ENCODE results near the gene CD58.
"Not testable (repeated sequence)": the region's sequence is repeated elsewhere in the genome, so short reads cannot be mapped to it uniquely, and the experiment has no call there.

The CD58 gene, protein sequence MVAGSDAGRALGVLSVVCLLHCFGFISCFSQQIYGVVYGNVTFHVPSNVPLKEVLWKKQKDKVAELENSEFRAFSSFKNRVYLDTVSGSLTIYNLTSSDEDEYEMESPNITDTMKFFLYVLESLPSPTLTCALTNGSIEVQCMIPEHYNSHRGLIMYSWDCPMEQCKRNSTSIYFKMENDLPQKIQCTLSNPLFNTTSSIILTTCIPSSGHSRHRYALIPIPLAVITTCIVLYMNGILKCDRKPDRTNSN

DNA sequence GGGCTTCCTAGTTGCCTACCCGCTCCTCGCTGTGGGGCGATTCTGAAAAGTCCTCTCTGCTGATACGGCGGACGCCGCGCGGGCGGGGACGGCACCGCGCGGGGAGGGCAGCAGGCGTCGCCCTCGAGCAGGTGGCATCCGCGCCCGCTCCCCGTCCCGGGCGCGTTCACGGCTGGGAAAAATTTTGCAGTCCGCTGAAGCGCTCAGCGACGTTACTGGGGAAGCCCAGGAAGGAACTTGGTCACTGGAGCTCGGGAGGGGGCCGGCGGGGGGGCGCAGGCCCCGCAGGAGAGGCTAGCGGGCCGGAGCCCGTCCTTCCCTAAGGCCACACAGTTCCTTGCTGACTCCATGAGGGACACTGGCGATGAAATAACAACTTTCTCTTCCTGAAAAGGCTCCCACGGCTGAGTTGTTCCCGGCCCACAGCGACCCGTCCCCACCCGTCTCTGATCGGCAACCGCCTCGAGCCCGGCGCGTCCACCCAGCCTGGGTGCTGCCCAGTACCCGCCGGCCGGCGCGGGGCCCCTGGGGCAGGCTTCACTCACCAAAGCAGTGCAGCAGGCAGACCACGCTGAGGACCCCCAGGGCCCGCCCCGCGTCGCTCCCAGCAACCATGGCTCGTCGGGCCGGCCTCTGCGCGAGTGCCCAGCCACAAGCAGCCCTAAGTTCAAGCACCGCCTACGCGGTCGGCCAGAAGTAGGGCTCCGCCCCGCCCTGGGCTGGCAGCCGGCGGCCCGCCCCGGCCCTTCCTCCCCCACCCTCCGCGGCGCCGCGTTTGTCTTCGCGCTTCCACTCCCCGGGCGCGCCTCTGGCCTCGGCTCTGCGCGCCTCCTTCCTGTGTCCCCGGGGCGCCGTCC, at the start of gene CD58:
Gene CD58, minus strand, starts transcription at position 669 of the 857 bp plus-strand sequence. Its CDS starts 54 bp downstream, at position 615.
- peak in 1 of 2 experiments; percentile 29 for DNase-seq (ENCODE audit: low read depth in 2 of 2)

DNA sequence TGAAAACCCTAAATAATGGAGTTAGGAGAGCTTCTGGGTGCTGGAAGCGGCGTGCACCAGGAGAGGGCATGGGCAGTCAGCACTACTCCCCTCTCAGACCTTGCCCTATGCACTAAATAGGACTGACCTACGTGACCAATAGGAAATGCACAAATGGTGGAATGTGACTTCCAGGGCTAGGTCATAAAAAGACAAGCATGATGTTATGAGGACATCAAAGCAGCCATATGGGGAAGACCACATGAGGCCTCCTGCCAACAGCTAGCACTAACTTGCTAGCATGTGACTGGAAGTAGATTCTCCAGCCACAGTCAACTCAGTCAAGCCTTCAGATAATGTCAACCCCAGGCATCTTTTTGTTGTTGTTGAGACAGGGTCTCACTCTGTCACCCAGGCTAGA, 49.6 kb upstream of the CD58 start:
- not testable (repeated sequence) for DNase-seq (ENCODE audit: low read depth in 2 of 2)

DNA sequence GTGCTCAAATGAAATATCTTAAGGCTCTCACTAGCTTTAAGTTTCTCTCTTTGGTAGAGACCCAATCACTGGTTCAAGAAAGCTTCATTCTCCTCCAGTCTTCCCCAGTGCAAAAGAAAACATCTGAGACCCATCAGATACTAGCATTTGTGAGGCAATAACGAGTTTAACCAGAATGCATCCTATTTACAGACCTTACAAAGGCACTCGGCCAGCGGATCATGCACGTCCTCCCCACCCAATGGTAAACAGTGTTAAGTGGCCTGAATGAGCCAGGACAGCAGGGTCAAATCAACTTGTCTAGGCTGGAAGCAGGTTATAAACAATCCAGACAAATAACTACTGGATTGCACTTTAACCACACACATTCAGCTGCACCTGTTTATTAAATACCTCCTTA, 48.3 kb upstream of the CD58 start:
- DNase-seq (ENCODE audit: low read depth in 2 of 2), result not testable (repeated sequence)

DNA sequence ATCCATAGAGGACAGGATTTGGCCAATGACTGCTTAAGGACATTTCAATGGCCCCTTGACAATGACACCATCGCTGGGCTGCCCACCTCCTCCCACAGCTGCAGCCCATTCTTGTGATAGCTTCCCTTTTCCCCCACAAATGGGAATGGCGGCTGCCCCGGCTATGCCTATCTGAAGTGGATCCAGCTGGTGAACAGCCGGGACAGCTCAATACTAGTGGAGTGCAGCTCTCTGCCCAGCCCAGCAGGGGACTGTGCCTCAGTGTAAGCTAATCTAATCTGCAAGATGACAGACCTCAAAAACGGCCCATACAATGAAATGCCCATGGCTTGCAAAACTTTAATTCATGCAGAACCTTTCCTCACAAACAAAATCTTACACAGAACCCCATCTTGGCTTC, 47.0 kb upstream of the CD58 start:
- DNase-seq (ENCODE audit: low read depth in 2 of 2), result not testable (repeated sequence)

DNA sequence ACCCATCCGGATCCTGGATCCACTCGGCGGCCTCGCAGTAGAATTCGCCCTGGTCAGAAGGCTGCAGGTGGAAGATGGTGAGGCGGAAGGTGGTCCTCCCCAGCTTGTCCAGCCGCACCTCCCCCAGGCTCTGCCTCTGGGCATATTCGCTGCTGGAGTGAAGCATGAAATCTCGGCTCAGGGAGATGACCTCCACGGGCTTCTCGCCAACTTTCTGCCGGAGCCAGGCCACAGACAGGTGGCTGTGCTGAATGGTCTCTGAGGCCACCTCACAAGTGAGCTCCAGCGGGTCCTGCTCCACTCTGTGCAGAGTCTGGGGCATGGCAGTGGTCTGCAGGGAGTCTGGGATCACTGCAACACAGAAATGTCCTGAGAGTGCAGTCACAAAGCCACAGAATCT, 43.0 kb upstream of the CD58 start:
- DNase-seq (ENCODE audit: low read depth in 2 of 2), result not testable (repeated sequence)

DNA sequence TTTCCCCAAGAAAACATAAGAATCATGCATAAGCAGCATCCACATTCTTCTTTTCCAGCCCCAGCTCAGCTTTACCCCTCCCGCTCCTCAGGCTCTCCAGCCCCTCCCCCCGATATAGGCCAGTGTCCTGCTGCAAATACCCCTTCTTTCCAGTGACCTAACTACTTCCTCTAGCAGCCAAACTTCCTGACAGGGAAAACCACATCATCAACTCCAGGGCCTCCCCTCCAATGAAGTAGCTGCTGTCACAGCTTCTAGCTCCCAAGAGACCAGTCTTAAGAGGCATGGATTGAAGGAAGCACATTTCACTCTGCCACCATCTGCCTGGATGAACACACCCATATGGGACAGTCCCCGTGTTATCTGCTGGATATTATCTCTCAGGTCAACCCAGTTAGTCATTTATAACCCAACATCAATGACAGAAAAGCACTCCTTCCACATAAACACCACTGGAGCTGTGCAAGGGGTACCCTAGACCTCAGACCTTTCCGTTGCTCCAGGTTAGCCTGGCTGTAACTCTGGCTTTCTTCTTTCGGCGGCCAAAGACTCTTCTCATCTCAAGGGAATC, 39.1 kb upstream of the CD58 start:
- DNase-seq (ENCODE audit: low read depth in 2 of 2), result not testable (repeated sequence)

DNA sequence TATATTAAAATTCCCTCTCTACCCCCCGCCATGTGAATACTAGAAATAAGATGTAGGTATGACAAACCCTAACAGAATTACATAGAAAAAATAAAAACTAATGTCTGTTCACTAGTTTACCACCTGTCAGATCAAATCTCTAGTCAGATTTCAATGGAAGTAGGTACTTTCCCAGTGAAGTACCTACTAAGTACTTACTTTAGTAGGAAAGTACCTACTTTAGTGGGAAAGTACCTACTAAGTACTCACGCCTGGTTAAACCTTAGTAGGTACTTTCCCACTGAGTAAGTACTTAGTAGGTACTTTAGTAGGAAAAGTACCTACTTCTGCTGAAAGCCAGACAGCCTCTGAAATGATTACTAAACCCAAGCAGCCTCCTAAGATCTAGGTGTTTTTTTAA, 38.0 kb upstream of the CD58 start:
- not testable (repeated sequence) for DNase-seq (ENCODE audit: low read depth in 2 of 2)

DNA sequence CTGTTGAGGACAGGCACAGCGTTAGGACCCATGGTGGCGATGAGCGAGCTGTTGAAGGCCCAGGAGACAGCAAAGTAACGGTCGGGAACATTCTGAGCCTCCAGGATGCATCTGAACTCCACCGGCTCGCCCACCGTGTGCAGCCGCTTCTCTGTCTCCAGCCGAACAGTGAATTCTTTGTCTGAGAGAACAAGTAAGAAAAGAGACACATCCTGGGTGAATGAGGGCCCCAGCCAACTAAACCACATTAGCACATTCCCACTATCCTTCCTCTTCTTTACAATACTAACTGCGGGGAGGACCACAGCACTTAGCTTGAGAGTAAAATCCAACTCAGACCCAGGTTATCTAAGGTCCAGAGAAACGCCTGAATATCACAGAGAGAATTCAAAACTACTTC, 37.3 kb upstream of the CD58 start:
- not testable (repeated sequence) for DNase-seq (ENCODE audit: low read depth in 2 of 2)

DNA sequence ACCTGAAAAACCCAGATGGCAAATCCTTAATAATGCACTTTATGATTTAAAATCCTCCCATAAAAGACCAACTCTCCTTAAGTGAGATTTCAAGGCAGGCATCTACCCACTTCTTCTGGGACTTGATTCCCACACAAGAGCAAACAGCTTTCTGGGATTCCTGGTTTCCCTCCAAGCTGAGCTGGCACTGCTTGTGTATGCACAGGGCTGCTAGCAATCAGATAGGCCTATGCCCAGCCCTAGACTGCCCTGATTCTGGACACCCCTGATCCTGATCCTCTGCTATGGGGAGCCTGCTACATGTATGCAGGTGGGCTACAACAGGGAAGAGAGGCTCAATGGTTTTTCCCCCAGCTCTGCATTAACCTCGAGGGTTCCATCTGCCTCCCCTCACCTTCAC, 36.6 kb upstream of the CD58 start:
- not testable (repeated sequence) for DNase-seq (ENCODE audit: low read depth in 2 of 2)

DNA sequence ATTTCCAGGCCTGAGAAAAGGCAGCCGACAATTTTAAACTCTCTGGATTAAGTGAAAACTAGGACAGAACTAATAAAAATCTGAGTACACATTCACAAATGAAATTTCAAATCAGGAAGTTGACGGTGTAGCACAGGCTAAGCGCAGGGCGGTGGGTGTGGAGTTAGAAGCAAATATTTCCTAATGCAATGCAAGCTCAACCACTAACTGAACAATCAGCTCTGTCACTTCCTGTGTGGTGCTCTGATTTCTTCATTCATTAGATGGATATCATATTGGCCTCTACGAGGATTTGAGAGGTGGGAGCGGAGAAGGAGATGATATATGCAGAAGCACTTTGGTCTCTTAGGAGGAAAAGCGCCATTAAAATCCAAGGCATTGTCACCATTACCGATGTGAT, 35.2 kb upstream of the CD58 start:
- DNase-seq (ENCODE audit: low read depth in 2 of 2), result not testable (repeated sequence)

DNA sequence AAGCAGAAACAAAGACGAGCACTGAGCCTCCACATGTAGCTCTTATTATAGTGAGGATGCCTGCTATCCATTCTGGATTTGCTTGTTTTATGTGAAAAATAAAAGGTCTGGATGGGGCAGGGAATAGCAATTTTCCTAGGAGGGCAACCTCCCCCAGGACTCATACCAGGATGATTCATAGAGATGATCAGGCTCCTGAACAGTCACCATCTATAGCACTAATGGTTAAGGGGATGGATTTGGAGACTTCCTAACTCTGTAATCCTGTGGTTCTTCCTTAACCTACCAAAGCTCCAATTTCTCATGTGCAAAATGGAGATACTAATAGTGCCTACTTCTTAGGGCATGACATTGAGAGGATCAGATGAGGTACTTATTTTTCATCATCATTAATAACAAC, 34.5 kb upstream of the CD58 start:
- no peak for DNase-seq (ENCODE audit: low read depth in 2 of 2)

DNA sequence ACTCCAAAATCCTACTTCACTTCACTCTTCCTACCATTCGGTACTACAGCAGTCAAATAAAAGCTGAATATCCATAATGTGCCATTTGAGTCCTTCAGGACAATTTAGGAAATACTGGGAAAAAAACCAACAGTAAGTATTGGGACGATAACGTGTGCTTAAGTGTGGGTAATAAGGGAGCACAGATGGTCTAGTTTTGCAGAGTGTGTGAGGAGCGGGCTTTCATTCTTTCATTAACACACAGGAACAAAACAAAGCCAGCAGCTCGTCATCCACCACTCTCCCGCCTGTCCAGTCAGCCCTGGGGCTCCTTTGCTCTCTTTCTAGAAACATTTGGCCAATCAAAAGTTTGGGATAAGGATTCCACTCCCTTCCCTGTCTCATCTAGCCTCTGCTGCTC, 33.6 kb upstream of the CD58 start:
- not testable (repeated sequence) for DNase-seq (ENCODE audit: low read depth in 2 of 2)

DNA sequence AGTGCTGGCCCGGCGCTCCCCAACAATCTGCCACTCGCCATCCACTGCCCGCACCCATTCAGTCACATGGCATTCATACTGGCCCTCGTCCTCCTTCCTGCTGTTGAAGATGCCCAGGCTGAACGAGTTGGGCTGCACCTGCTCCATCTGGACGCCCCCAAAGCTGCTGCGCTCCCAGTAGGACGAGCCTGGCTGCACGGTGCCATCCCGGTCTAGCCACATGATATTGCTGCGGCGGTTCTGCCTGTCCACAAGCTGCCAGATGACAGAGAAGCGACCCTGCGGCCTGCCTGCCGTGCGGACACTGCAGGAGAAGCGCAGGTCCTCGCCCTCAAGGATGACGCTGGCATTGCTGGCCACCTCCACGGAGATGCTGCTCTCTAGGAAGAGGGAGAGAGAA, 32.8 kb upstream of the CD58 start:
- DNase-seq (ENCODE audit: low read depth in 2 of 2), result not testable (repeated sequence)

DNA sequence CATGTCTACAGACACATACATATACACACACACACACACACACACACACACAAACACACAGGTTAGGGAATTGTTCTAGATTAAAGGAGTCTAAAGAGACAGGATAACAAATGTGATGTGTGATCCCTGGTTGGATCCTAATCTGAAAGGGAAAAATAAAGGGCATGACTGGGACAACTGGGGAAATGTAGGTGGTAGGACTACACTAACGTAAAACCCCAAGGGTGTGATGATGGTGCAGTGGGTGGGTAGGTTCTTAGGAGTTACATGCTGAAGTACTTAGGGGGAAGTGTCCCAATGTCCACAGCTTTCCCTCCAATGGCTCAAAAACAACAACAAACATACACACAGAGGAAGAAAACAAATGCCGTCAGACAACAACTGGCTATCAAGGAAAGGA, 28.5 kb upstream of the CD58 start:
- not testable (repeated sequence) for DNase-seq (ENCODE audit: low read depth in 2 of 2)

DNA sequence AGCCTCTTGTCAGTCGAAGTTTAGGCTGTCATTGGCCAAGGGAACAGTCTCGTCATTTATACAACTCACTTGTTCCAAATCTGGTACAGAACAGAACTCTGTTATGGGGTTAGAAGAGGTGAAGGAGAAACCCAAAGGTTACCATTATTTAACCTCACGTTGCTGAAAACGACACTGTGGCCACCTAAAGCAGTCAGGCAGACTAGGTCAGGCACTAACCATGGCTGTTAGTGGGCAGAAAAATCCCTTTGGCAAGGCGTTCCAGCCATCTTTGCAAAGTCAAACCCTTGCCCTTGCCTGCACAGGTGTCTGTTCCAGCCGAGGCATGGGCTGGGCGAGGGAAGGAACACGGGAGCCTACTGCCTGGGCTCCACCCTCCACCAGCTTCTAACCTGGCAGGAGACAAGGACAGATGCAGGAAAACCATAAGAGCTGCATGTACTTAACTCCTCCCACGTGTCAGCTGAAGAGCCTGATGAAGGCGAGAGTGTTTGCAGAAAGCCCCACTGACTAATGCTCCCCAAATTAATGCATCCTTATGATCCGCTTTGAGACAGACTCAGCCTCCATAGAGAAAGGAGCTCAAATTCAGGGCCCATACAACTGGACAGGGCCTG, 27.7 kb upstream of the CD58 start:
- not testable (repeated sequence) for DNase-seq (ENCODE audit: low read depth in 2 of 2)

DNA sequence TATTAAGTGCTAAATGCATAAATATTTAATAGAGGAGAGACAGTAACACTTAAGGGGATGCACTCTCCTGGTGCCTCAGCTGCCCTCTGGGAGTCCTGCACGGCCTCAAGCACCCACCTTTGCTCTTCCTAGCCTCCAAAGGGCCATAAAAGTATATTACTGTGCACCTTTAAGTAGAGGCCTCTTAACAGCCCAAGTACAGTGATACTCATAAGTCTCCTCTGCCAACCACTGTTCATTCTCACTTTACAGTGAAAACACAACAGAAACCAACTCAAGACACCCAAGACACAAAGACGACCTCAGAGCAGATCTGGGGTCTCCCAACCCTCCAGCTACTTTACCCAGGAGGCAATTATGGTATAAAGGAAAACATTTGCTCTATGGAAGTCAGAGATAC, 26.6 kb upstream of the CD58 start:
- DNase-seq (ENCODE audit: low read depth in 2 of 2), result not testable (repeated sequence)

DNA sequence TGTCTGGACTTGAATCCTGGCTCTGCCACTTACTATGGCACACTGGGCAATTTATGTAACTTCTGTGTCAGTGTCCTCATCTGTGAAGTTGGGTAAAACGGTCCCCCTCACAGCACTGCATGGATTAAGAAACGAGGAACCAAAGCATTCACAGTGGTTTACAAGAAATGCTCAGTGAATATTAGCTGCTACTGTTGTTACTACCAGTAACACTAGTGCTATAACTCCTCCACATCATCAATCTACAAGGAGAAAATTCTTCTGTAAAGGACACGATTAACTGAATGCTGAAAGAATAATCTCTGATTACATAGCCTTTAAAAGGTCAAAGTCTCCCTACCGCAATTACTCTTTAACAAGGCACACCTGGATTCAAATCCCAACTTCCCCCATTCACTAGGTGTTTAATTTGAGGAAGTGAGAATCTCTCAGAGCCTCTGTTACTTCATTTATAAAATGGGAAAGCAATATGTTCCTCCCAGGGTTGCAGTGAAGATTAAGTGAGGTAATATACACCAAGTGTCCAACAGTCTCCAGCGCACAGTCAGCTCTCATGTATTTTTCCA, 26.0 kb upstream of the CD58 start:
- not testable (repeated sequence) for DNase-seq (ENCODE audit: low read depth in 2 of 2)

DNA sequence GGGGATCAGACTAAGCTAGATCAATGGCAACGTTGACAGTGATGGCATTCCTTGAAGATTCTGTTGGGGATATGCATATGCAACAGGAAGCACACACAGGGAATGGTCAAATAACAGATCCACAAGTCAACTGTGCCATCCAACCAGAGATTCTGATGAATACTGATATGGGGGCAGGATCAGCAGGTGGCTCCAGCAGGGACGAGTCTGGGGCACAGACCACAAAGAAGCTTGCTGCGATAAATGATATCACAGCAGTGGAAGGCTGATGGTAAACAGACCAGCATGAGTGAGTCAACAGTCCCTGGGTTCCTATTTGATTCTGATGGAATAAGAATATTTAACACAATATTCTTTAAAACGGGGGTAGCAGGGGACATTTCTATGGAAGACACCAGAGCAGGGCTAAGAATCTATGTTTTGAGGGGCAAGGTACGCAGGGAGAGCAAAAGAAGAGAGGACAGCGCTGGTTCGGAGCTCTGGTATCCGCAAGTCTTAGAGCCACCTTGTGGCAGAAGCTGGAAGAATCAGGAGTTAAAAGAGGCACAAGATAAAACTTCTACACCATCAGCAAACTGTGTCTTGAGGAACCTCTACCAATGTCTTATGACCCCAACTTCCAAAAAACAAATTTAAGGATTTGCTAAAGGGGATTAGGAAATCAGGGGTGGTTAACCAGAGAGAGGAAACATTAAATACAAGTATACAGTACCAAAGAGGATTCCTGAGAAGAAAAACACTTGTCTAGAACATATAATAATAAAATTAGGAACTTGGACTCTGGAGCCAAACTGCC, 25.3 kb upstream of the CD58 start:
- DNase-seq (ENCODE audit: low read depth in 2 of 2), result not testable (repeated sequence)

DNA sequence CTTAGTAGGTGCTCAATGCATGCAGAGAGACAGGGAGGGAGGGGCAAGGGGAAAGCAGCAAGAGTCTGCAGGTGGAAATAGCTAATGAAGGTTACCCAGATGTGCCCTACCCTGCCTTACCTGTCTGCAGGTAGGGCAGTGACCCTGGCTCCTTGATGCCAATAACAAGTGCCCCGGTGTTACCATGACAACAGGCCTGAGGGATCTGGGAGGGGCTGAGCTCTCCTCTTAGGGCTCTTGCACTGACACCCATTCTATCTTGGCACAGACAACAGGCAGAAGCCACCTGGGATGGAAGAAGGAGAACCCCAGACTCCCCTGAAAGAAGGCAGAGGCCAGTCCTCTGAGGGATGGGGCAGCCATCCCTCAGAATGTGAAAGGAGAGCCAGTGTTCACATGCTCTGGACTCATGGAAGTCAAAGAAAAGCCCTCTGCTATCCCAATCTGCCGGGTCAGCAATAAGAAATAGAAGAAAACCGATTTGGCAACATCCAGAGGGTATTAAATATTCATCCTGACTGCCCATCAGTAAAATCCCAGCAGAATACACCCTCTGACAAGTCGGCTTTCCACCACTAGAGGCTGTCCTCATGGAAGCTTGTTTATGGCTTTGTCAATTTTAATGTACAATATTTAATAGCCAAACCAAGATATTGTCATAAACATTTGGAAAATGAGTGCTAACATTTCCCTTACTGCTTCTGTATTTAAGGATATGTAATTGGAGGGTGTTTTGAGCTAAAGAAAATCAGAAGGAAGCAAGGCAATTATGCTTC, 24.4 kb upstream of the CD58 start:
- DNase-seq (ENCODE audit: low read depth in 2 of 2), result not testable (repeated sequence)

DNA sequence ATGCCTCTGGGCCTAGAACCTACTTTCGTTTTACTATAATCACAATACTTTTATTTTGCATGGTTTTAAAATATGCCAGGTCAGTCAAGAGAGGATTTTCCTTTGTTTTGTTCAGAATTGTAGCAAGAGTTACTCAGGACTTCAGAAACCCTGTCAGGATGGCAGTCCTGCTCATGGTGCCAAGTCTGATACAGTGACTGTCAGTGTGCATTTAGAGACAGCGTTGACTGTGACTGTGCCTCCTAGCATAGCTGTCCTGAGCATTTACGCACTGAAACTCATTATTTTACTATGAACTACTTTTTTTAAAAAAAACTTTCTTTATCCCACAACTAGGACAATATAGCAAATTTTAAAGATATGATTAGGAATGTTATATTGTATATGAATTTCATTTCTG, 23.2 kb upstream of the CD58 start:
- not testable (repeated sequence) for DNase-seq (ENCODE audit: low read depth in 2 of 2)
